ENCODE data around the gene INPP5A. TPM values are rescaled to one million over a fixed set of nuclear protein-coding genes. Genes with fewer than 3 reads are reported as not detected.

INPP5A gene
- total and polyA plus RNA-seq, 9 of the 15 experiments (the other 6 are each of a cell fraction or from before 2014, with no cell fraction given): 0.66 to 11.6 (median 7.7) TPM

GRCh38 chr10:132639470-132639869 lies 101.9 kb downstream of the INPP5A start:
- in situ Hi-C loops (cut with MboI): loop anchor here (10.0 kb wide), 3 partner anchors 185 to 415 kb away; no protein-coding TSS in a partner anchor
- Histone ChIP-seq H3K79me2 (ENCODE audit: control insufficient read depth, insufficient read depth, low read length) (no peaks in the 10 kb centered on the region; the same call in 2 of the 3 replicates), H4K20me1 (replicated peaks; ENCODE audit: control insufficient read depth, insufficient read depth, low read length) (peaks cover 15% of the 10 kb centered on the region; the same call in 1 of the 2 replicates), H3K4me3 (no peak overlapping the region), H2AFZ (ENCODE audit: low read depth, low read length) (no peak overlapping the region), H3K27me3 (ENCODE audit: control insufficient read depth in 2 of 2, insufficient read depth in 2 of 2, low read length in 2 of 2) (peaks cover 0 to 23% of the 10 kb centered on the region in 2 experiments; a peak in 2 of 5 replicates), H3K36me3 (ENCODE audit: control insufficient read depth, insufficient read depth, low read length) (no peaks in the 10 kb centered on the region), H3K9ac (ENCODE audit: insufficient read depth in 1 of 2, low read depth in 2 of 2, low read length in 2 of 2) (no peak overlapping the region), H3K4me1 (replicated peaks in 1 of 2; ENCODE audit: control insufficient read depth in 2 of 2, insufficient read depth in 2 of 2, low read length in 2 of 2) (peaks cover 0 to 7% of the 10 kb centered on the region in 2 experiments; a peak in 2 of 5 replicates), H3K4me2 (ENCODE audit: insufficient read depth, low read length) (no peak overlapping the region), H3K27ac (ENCODE audit: extremely low read depth, low read depth, low read length) (no peak overlapping the region), H3K9me1 (ENCODE audit: control insufficient read depth, insufficient read depth, low read length) (no peaks in the 10 kb centered on the region), H3K9me3 (replicated peaks; ENCODE audit: control insufficient read depth, insufficient read depth, low read depth, low read length) (no peaks in the 10 kb centered on the region)
- intact Hi-C loops (cut with micrococcal nuclease): loop anchor here (5.0 to 10.0 kb wide), 3 partner anchors 62 to 247 kb away; partner anchors contain the start of gene INPP5A
- FAIRE-seq (no peak), ATAC-seq (no peak), DNase-seq (ENCODE audit: extremely low read depth in 1 of 4, low spot score in 3 of 4) (no peak)
- no TSS peak for BruUV-seq (replicated peaks)
- 74% methylated on average over 4 of the region's 4 CpGs for WGBS (ENCODE audit: insufficient coverage, low coverage, missing lambda C conversion rate)
- CTCF ChIA-PET (ENCODE audit: low intra/inter-chr PET ratio): no interaction called here
- POLR2A ChIA-PET: interaction anchor here (1.3 kb wide), 1 partner anchor 180 kb away, joined by 3 read pairs; no protein-coding TSS in a partner anchor
- TF ChIP-seq, protein P1, sequence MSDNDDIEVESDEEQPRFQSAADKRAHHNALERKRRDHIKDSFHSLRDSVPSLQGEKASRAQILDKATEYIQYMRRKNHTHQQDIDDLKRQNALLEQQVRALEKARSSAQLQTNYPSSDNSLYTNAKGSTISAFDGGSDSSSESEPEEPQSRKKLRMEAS (CRISPR knock-in tag; IDR thresholded peaks at IDR 0.05): no peak
- TF ChIP-seq EGR1 (conservative IDR thresholded peaks at IDR 0.05) (no peak), RNF219 (CRISPR knock-in tag; IDR thresholded peaks at IDR 0.05) (no peak), ZNF551 (CRISPR knock-in tag; IDR thresholded peaks at IDR 0.05) (no peak), MCM7 (IDR thresholded peaks at IDR 0.05) (no peak), E2F3 (CRISPR knock-in tag; IDR thresholded peaks at IDR 0.05) (no peak), ZFP36 (IDR thresholded peaks at IDR 0.05; ENCODE audit: low read depth, low read length, partially characterized antibody) (no peak), ATF1 (CRISPR knock-in tag; IDR thresholded peaks at IDR 0.05) (no peak), ATF1 (tag; IDR thresholded peaks at IDR 0.05) (no peak), SNRNP70 (optimal IDR thresholded peaks at IDR 0.05; ENCODE audit: low read depth, low read length) (no peak), GTF2A2 (tag; IDR thresholded peaks at IDR 0.05) (no peak), NR1H2 (CRISPR knock-in tag; IDR thresholded peaks at IDR 0.05) (no peak), ZNF318 (IDR thresholded peaks at IDR 0.05; ENCODE audit: borderline replicate concordance in 1 of 2, low read depth in 1 of 2) (no peak)

Measured in K562 (cell line).